SK-N-SH (cell line): ENCODE measurements around the gene COL23A1. TPM values are rescaled to one million over a fixed set of nuclear protein-coding genes. Genes with fewer than 3 reads are reported as not detected.

Source experiments
- CTCF ChIA-PET: fragments of 300-600, 350-600 bp; formaldehyde crosslinking; extraction: SDS; loops from one replicate; lab custom pipeline; 2021; lab: Yijun Ruan, JAX
- POLR2A ChIA-PET: fragments of 350-600 bp; sonication (Branson Sonifier 250); formaldehyde crosslinking; extraction: SDS; loops from one replicate; lab custom pipeline; 2020; ENCODE audit warnings: antibody characterized with exemption, inconsistent platforms; lab: Yijun Ruan, JAX
- DNase-seq: peaks from one replicate; pipeline ENCODE4 v3.0.0; 2012
- H2AFZ ChIP-seq: fragments of 200-600 bp; sonication (generic); 2 replicates; pipeline ENCODE4 v1.8.1; 2016; ENCODE audit warnings: antibody characterized with exemption, mild to moderate bottlenecking, low read depth
- H3F3A ChIP-seq: fragments of 200-600 bp; sonication (generic); replicated peaks from 2 replicates; pipeline ENCODE3; 2016; ENCODE audit warnings: antibody characterized with exemption, mild to moderate bottlenecking; ENCODE audit not compliant: insufficient read depth
- H3K27ac ChIP-seq, 2 experiments: fragments of 200-500 bp in 1 of 2; fragments of 200-600 bp in 1 of 2; sonication (Bioruptor generic) in 1 of 2; sonication (generic), shearing (Covaris generic) in 1 of 2; 2 replicates each; pipeline versions ENCODE4 v1.5.1 to v1.6.1; 2014 to 2016; ENCODE audit warnings: low read depth in 2 of 2, inconsistent platforms in 1 of 2, low read length in 1 of 2, mild to moderate bottlenecking in 1 of 2, mixed read lengths in 1 of 2
- H3K27me3 ChIP-seq: fragments of 200-600 bp; sonication (generic), shearing (Covaris generic); 2 replicates; pipeline ENCODE4 v1.6.1; 2016; ENCODE audit warnings: mixed run types; ENCODE audit not compliant: insufficient read depth
- H3K36me3 ChIP-seq, 2 experiments: fragments of 200-500 bp in 1 of 2; fragments of 200-600 bp in 1 of 2; sonication (Bioruptor generic) in 1 of 2; sonication (generic) in 1 of 2; replicated peaks in 1 of 2; 2 replicates each; pipeline versions ENCODE3 to v1.5.1; 2014 to 2016; ENCODE audit warnings: low read length in 1 of 2, mild to moderate bottlenecking in 1 of 2; ENCODE audit not compliant: insufficient read depth in 2 of 2, control insufficient read depth in 1 of 2
- H3K4me1 ChIP-seq, 2 experiments: fragments of 200-500 bp in 1 of 2; fragments of 200-600 bp in 1 of 2; sonication (Bioruptor generic) in 1 of 2; sonication (generic), shearing (Covaris generic) in 1 of 2; 2 replicates each; pipeline versions ENCODE4 v1.5.1 to v1.6.1; 2014 to 2016; ENCODE audit warnings: low read depth in 1 of 2, low read length in 1 of 2, mixed run types in 1 of 2; ENCODE audit not compliant: insufficient read depth in 2 of 2, control insufficient read depth in 1 of 2
- H3K4me2 ChIP-seq: fragments of 200-600 bp; sonication (generic), shearing (Covaris generic); 2 replicates; pipeline ENCODE4 v1.6.1; 2017; ENCODE audit warnings: mixed run types
- H3K4me3 ChIP-seq, 2 experiments: fragments of 200-500 bp in 1 of 2; fragments of 200-600 bp in 1 of 2; sonication (Bioruptor generic) in 1 of 2; sonication (generic), shearing (Covaris generic) in 1 of 2; 2 replicates each; pipeline versions ENCODE4 v1.5.1 to v1.8.1; 2014 to 2016; ENCODE audit warnings: low read depth in 2 of 2, inconsistent platforms in 1 of 2, low read length in 1 of 2, mild to moderate bottlenecking in 1 of 2, mixed read lengths in 1 of 2, moderate library complexity in 1 of 2
- H3K79me2 ChIP-seq: fragments of 200-600 bp; sonication (generic); 2 replicates; pipeline ENCODE4 v1.8.1; 2017; ENCODE audit warnings: mild to moderate bottlenecking; ENCODE audit not compliant: insufficient read depth
- H3K9ac ChIP-seq: fragments of 200-600 bp; sonication (generic); 2 replicates; pipeline ENCODE4 v1.6.1; 2017; ENCODE audit warnings: mixed run types
- H3K9me2 ChIP-seq: fragments of 200-600 bp; sonication (generic); 2 replicates; pipeline ENCODE4 v1.6.1; 2017; ENCODE audit warnings: mixed run types
- H3K9me3 ChIP-seq: fragments of 200-600 bp; sonication (generic); 2 replicates; pipeline ENCODE4 v1.6.1; 2017; ENCODE audit warnings: mixed run types, mild to moderate bottlenecking, moderate library complexity
- H4K20me1 ChIP-seq: fragments of 200-600 bp; sonication (generic); 2 replicates; pipeline ENCODE4 v1.6.1; 2017; ENCODE audit warnings: mild to moderate bottlenecking, mixed run types; ENCODE audit not compliant: insufficient read depth
- CHD2 ChIP-seq: fragments of 150-350 bp; IDR thresholded peaks from 2 replicates; pipeline ENCODE4 v1.6.1; 2018; ENCODE audit warnings: low read length; ENCODE audit not compliant: partially characterized antibody
- CTCF ChIP-seq: fragments of 200-600 bp; sonication (generic); IDR thresholded peaks from 2 replicates; pipeline ENCODE4 v1.6.1; 2017; ENCODE audit warnings: antibody characterized with exemption, mild to moderate bottlenecking, moderate library complexity
- EP300 ChIP-seq, 2 experiments: IDR thresholded peaks; 2 replicates each; pipeline versions ENCODE4 v1.4.0 to v1.6.1; 2012; ENCODE audit warnings: borderline replicate concordance in 1 of 2, low read depth in 1 of 2, low read length in 1 of 2
- FOXM1 ChIP-seq: IDR thresholded peaks from 2 replicates; pipeline ENCODE4 v1.4.0; 2012; ENCODE audit warnings: low read depth, mild to moderate bottlenecking
- GABPA ChIP-seq: IDR thresholded peaks from 2 replicates; pipeline ENCODE4 v1.4.0; 2012; ENCODE audit warnings: low read depth, mild to moderate bottlenecking
- MEF2A ChIP-seq: IDR thresholded peaks from 2 replicates; pipeline ENCODE4 v1.4.0; 2012; ENCODE audit warnings: low read depth, borderline replicate concordance
- MXI1 ChIP-seq: IDR thresholded peaks from 2 replicates; pipeline ENCODE4 v1.6.1; 2012; ENCODE audit warnings: mild to moderate bottlenecking, low read depth, low read length, improper control_type of control experiment
- PBX3 ChIP-seq: IDR thresholded peaks from 2 replicates; pipeline ENCODE4; 2012
- RAD21 ChIP-seq: IDR thresholded peaks from 2 replicates; pipeline ENCODE4 v1.6.1; 2012; ENCODE audit warnings: mild to moderate bottlenecking, low read length
- REST ChIP-seq: IDR thresholded peaks from 2 replicates; pipeline ENCODE4 v1.6.1; 2012; ENCODE audit warnings: mild to moderate bottlenecking, low read depth, low read length, moderate library complexity
- SIN3A ChIP-seq: IDR thresholded peaks from 2 replicates; pipeline ENCODE4 v1.6.1; 2012; ENCODE audit warnings: low read depth, mild to moderate bottlenecking, low read length, moderate library complexity, borderline replicate concordance
- TAF1 ChIP-seq: IDR thresholded peaks from 2 replicates; pipeline ENCODE4 v1.6.1; 2012; ENCODE audit warnings: low read depth, mild to moderate bottlenecking, low read length, moderate library complexity, borderline replicate concordance
- USF1 ChIP-seq: IDR thresholded peaks from 2 replicates; pipeline ENCODE4 v1.4.0; 2012; ENCODE audit warnings: low read depth, borderline replicate concordance
- USF2 ChIP-seq: fragments of 150-350 bp; IDR thresholded peaks from 2 replicates; pipeline ENCODE4 v1.6.1; 2017; ENCODE audit warnings: antibody characterized with exemption, low read length, low read depth, borderline replicate concordance
- WGBS: methylation state at CpG from one replicate; pipeline ENCODE4 v1.1.6; 2017; ENCODE audit warnings: low lambda C conversion rate; 5-methylcytosine and 5-hydroxymethylcytosine counted together
- polyA plus RNA-seq, 3 experiments: library from polyadenylated mRNA; depleted of rRNA; stranded (reverse); fragments of >200 nt; gene quantifications; 2 replicates each; pipeline ENCODE4 v1.2.3, GENCODE V29; 2012

COL23A1 gene
- polyA plus RNA-seq, 1 of the 3 experiments (the other 2 are of a cell fraction): 0.10 TPM

GRCh38 chr5:178428341-178429155 is 161.6 kb downstream of the COL23A1 start:
- H3K4me3 ChIP-seq: no peak overlapping the region
- ChIA-PET POLR2A (interaction anchor here (0.5 to 1.9 kb wide), 2 partner anchors 9 to 195 kb away, joined by 3 to 6 read pairs; no protein-coding TSS in a partner anchor), CTCF (interaction anchor here (0.6 to 2.1 kb wide), 7 partner anchors 22 to 149 kb away, joined by 3 to 7 read pairs (median 3); no protein-coding TSS in a partner anchor)
- no peak overlapping the region for H3K4me2 ChIP-seq
- no peaks in the 10 kb centered on the region for H3F3A ChIP-seq
- H3K9ac ChIP-seq: no peak overlapping the region
- H3K36me3 ChIP-seq: no peaks in the 10 kb centered on the region
- no peaks in the 10 kb centered on the region for H3K27me3 ChIP-seq
- H3K27ac ChIP-seq: peak overlapping the region in 1 of 2 experiments; percentile 93; a peak in 2 of 4 replicates
- no peak overlapping the region for H2AFZ ChIP-seq
- 60% methylated on average over 8 of the region's 20 CpGs for WGBS
- peak; percentile 78 for DNase-seq
- H4K20me1 ChIP-seq: no peaks in the 10 kb centered on the region
- peaks cover 0 to 52% of the 10 kb centered on the region in 2 experiments; a peak in 1 of 4 replicates for H3K4me1 ChIP-seq
- no peaks in the 10 kb centered on the region for H3K9me3 ChIP-seq
- no peaks in the 10 kb centered on the region for H3K79me2 ChIP-seq
- TF ChIP-seq FOXM1 (no peak), RAD21 (no peak), USF1 (no peak), TAF1 (no peak), USF2 (no peak), REST (no peak), PBX3 (no peak), SIN3A (no peak), CTCF (no peak), MEF2A (no peak), EP300 (IDR thresholded peaks at IDR 0.05; ENCODE audit: borderline replicate concordance in 1 of 2, low read depth in 1 of 2, low read length in 1 of 2) (no peak), GABPA (no peak), MXI1 (no peak), CHD2 (no peak)
- no peaks in the 10 kb centered on the region for H3K9me2 ChIP-seq
